ENCODE results near the gene GPA33.

- TF ChIP-seq, protein P1, sequence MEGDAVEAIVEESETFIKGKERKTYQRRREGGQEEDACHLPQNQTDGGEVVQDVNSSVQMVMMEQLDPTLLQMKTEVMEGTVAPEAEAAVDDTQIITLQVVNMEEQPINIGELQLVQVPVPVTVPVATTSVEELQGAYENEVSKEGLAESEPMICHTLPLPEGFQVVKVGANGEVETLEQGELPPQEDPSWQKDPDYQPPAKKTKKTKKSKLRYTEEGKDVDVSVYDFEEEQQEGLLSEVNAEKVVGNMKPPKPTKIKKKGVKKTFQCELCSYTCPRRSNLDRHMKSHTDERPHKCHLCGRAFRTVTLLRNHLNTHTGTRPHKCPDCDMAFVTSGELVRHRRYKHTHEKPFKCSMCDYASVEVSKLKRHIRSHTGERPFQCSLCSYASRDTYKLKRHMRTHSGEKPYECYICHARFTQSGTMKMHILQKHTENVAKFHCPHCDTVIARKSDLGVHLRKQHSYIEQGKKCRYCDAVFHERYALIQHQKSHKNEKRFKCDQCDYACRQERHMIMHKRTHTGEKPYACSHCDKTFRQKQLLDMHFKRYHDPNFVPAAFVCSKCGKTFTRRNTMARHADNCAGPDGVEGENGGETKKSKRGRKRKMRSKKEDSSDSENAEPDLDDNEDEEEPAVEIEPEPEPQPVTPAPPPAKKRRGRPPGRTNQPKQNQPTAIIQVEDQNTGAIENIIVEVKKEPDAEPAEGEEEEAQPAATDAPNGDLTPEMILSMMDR (conservative IDR thresholded peaks at IDR 0.05; ENCODE audit: low read length): no peak
- TF ChIP-seq EZH2phosphoT487 (IDR thresholded peaks at IDR 0.05; ENCODE audit: borderline replicate concordance, low read depth, low read length): no peak
These were observed 28.0 kb upstream of the GPA33 start for GRCh38 chr1:167118188-167118587.
